GM15510 (cell line): ENCODE measurements around the gene C14orf93.

Experiments
- POLR2A ChIP-seq: IDR thresholded peaks from 3 replicates; pipeline ENCODE4 v1.6.1; 2011; ENCODE audit warnings: borderline replicate concordance; ENCODE audit not compliant: insufficient read length; ENCODE audit errors: extremely low read depth

The C14orf93 gene

DNA sequence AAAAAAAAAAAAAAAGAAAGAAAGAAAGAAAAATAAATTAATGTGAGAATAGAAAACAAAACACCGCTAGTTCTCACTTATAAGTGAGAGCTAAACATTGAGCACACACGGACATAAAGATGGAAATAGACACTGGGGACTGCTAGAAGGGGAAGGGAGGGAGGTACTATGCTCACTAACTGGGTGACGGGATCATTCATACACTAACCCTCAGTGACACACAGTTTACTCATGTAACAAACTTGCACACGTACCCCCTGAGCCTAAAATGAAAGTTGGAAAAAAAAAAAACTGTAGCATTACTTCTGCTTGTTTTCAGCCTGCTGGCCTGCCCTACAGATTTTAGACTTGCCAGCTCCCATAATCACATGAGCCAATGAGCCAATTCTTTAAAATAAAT, 70.3 kb downstream of the C14orf93 start:
- no peak for TF ChIP-seq POLR2A
